Right ventricle myocardium inferior (tissue), 1 donor: ENCODE measurements around the gene ARHGEF37. TPM values are rescaled to one million over a fixed set of nuclear protein-coding genes. Genes with fewer than 3 reads are reported as not detected.
"Not testable (repeated sequence)": the region's sequence is repeated elsewhere in the genome, so short reads cannot be mapped to it uniquely, and the experiment has no call there.

Experiments
- ATAC-seq: fragments of 200-7000 bp; cut with Tn5 transposase; one replicate; pipeline ENCODE4 v1.9.1; 2020; ENCODE audit warnings: mild to moderate bottlenecking, moderate library complexity
- DNase-seq: peaks from one replicate; pipeline ENCODE4 v3.0.0; 2021; ENCODE audit errors: missing footprints
- intact Hi-C: fragments of 100-400 bp; cut with DNase I; formaldehyde crosslinking; loops from one replicate; pipeline ENCODE4 v1.11.0; 2022
- total RNA-seq: library from RNA; stranded (reverse); fragmentation: NEBNext Ultra II Directional; extraction: Animal tissue kit (Norgen Biotek cat#: 25700); gene quantifications from one replicate; pipeline ENCODE4 v1.2.1, GENCODE V29; 2021
- donor health status: DM: no; HTN: yes; CAD: no; lungs with severe emphysema.

ARHGEF37 gene
- total RNA-seq, 1 donor from 2014 or later, result 32.2 TPM

DNA sequence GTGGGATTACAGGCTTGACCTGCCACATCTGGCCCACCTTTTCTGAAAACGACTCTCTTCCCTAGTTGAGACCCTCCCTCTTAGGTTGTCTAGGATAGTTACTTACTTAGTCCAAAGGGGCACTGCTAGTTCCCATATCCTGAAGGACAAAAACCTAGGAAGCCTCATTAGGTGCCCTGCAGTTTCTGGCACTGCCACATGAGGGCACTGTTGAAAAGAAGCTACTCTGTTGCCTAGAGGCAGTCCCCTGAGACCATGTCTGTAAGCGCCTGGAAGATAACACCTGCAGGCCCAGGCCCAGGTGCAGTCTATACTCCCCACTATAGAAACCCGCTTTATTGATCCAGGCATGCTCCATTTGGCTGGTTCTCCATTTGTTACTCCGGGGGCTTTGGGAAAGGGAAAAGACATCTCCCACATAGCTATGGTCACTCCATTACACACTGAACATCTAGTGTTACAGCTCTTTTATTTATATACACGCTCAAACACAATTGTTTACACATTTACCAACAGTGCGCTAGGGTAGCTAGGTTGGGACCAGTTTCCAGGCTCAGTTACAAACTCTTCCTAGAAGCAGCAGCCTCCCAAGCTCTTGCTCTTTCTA, 75.4 kb downstream of the ARHGEF37 start:
- DNase-seq (no peak), ATAC-seq (peak; percentile 35)
- intact Hi-C loops, result no loop called here

DNA sequence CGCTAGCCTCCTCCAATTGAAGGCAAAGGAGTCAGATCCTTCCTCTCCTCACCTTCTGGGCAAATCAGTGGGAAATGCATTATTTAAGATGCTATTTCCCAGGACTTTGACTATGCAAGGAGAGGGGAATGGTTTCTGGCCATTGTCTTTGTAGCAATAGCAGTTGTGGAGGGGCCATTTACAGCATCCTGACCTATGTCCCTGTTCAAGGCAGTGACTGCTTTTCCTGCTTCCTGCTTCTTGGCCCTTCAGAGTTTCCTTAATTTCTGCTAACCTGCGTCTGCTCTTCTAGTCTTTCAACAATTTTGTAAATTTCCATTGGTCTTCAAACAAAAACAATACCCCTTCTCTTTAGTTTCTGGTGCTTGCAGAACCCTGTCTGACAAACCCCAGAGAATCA, 76.0 kb downstream of the ARHGEF37 start:
- no peak for ATAC-seq
- intact Hi-C loops, result no loop called here

DNA sequence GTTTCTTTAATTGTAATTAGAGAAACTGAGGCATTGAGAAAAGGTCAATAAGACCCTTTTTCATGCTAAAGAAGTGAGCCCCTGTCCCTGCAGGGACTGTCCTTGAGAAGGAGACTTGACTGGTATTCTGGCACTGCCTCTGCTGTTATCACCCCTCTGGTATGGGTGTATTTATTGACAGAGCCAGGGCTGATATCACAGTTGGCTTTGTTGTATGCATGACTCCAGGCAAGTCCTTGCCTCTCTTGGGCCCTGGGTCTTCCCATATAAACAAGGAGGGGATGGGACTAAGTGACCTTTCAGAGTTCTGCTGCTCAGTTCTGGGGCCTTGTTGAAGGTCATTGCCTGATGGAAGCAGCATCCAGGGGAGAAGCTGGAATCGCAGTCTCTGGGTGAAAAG, 77.0 kb downstream of the ARHGEF37 start:
- peak; percentile 86 for ATAC-seq
- intact Hi-C loops, result loop anchor here (1.0 kb wide), 1 partner anchor 73 kb away; no protein-coding TSS in a partner anchor
- DNase-seq, result no peak

More for the DNA sequence above, 76.0 kb downstream of the ARHGEF37 start:
- DNase-seq, result no peak

DNA sequence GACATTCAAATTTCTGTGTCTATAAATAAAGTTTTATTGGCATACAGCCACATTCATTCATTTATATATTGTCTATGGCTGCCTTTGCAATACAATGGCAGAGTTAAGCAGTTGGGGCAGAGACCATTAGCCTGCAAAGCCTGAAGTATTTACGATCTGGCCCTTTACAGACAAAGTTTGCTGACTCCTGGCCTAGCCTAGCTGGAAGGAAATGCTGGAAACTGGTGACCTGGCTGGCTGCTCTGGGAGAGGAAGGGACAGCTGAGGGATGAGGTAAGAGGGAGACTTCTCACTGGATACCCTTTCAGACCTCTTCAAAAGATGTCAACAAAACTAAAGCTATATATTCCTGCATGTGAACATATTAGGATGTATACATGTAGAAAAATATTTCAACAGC, 82.8 kb downstream of the ARHGEF37 start:
- intact Hi-C loops, result no loop called here

DNA sequence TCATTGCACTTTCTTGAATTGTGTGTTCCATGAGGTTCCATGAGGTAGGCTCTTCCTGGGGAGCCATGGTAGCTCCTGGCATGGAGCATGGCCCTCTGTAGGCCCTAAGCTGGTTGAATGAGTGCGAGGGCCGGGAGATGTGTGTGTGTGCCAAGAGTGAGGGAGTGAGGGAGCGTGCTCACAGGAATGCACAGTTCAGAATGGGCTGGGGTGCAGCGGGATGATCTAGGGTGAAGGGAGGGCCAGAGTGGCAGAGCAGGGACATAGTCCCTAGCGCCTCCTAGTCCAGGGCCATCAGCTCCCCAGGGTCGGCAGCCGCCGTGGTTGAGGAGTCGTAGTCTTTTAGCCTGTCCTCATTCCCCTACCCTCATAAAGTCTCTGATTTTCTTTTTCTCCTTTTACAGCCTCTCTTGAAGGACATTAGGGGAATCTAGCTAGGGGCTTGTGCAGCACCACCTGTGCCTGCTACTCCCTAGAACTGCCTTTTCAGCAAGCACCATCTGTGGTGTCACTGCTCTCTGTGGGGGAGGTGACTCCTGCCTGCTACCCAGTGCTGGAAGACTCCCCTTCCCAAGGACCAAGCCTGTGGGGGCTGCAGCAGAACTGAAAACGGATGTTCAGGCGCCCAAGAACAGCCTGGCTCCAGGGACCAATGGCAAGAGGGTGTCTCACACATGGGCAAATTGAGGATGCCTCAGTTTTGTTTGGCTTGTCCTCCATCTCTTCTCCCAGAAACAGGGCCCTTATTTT, 83.5 kb downstream of the ARHGEF37 start:
- intact Hi-C loops, result no loop called here
- DNase-seq (no peak), ATAC-seq (no peak)

More for the DNA sequence above, 82.8 kb downstream of the ARHGEF37 start:
- ATAC-seq (no peak), DNase-seq (no peak)

DNA sequence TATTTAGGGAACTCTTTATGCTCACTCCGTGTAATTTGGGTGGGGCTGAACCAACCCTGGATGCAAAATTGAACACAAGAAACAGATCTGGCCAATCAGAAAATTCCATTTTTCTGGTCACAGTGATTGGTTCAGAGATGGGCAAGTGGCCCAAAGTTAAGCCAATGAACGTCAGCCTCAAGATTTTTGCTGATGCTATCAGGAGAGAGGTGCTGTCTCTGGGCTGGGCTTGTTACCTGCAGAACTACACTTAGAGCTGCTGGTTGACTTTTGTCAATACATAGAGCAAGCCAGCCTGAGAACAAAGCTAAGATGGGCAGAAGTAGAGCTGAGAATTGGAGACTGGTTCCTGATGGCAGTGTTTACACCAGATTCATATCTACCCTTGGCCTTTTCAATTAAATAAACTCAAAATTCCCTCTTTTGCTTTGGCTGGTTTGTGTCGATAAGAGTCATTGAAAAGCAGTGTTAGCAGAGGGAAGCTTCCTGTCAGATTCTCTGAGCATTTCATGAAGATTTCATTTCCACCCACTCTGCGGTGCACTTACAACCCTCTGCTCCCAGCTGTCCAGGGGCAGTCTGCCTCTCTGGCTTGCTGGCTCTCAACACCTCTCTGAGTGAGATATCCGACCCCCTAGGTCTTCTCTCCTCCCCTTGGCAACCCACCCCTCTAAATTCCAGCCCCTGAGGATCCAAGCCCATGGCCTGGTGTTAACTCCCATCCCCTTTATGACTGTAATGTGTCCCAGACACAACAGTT, 84.3 kb downstream of the ARHGEF37 start:
- intact Hi-C loops, result loop anchor here (2.0 kb wide), 1 partner anchor 65 kb away; the partner anchor contains the start of gene PPARGC1B
- DNase-seq, result no peak
- peak; percentile 16 for ATAC-seq

DNA sequence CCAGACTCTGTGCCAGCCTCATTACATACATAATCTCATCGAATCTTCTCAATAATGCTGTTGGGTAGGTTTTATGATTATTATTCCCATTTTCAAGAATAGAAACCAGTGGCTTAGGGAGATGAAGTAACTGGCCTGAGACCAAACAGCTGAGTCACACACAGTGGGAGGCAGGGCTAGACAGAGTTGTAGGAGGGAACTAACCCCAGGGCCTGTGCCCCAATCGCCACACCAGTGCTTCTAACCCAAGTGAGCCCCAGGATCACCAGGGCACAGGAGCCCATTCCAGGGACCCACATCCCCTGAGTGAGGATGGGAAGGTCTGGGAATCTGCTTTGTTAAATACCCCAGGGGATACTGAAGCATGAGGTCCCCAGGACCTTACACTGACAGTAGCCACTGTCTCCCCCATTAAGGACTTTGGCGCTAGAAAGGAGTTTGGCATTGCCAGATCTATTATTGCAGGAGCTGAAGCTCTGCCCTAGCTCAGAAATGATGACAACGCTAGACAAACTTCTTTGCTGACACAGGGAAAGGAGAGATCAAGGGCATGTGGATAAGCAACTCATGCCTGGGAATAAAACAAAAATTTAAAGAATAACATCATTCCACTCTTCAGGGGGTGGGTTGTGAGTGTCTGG, 85.0 kb downstream of the ARHGEF37 start:
- DNase-seq, result no peak
- peak; percentile 55 for ATAC-seq
- intact Hi-C loops, result loop anchor here (2.0 kb wide), 1 partner anchor 64 kb away; the partner anchor contains the start of gene PPARGC1B

DNA sequence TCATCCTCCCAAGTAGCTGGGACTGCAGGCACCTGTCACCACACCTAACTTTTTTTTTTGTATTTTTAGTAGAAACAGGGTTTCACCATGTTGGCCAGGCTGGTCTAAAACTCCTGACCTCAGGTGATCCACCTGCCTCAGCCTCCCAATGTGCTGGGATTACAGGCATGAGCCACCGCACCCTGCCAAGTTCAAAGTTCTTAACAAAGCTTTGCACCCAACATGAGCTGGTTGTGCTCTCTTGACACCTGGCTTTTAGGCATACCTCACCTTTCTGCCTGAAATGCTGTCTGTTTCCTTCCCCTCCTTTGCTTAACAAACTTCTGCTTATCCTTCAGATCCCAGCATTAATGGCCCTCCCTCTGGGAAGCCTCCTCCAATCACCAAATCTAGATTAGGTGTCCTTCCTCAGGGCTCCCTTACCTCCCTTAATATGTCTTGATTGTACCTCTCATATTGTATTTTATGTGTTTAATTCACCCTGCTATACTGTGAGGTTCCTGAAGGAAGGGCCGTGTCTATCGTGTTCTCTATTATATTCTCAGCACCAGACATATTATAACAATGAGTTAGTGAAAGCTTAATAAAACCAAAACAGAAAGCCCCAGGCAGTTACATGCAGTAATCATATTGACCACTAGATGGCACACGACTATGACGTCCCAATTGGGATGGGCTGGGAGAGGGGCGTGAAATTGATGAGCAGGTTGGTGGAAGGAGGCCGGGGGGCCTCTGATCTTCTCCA, 86.0 kb downstream of the ARHGEF37 start:
- DNase-seq (no peak), ATAC-seq (peak; percentile 53)
- intact Hi-C loops, result loop anchor here (1.0 to 2.0 kb wide), 2 partner anchors 64 to 158 kb away; partner anchors contain the start of gene PPARGC1B

DNA sequence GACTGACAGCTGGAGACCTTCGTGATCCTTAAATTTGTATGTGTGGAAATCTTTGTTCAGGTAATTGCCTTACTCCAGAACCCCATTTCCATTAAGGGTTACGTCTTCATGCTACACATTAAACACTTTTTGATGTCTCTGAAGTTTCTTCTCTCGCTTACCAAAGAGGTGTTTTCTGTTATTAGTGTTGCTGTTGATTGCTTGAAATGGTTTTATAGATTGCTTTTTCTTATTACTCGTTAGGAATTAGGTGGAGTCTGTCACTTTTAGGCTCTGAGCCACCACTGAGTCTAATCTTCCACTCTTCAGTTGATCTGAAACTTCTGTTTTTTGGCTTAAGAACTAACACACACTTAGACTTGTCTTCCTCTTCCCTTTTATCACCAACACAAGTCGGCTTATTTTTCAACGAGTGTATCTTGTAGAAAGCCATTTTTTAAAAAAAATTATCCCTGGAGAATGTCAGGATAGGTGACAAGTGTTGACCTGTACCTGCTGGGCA, 86.6 kb downstream of the ARHGEF37 start:
- intact Hi-C loops, result loop anchor here (1.0 to 2.0 kb wide), 2 partner anchors 63 to 157 kb away; partner anchors contain the start of gene PPARGC1B
- ATAC-seq, result no peak
- no peak for DNase-seq

DNA sequence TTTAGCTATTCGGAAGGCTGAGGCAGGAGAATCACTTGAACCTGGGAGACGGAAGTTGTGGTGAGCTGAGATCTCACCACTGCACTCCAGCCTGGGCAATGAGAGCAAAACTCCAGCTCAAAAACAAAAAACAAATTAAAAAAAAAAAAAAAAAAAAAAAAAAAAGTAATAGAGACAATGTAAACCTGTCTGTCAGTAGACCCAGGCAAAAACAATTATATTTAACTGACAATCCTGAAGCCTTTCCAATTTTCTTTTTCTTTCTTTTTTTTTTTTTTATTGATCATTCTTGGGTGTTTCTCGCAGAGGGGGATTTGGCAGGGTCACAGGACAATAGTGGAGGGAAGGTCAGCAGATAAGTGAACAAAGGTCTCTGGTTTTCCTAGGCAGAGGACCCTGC, 88.0 kb downstream of the ARHGEF37 start:
- intact Hi-C loops, ATAC-seq, DNase-seq: not testable (repeated sequence)

DNA sequence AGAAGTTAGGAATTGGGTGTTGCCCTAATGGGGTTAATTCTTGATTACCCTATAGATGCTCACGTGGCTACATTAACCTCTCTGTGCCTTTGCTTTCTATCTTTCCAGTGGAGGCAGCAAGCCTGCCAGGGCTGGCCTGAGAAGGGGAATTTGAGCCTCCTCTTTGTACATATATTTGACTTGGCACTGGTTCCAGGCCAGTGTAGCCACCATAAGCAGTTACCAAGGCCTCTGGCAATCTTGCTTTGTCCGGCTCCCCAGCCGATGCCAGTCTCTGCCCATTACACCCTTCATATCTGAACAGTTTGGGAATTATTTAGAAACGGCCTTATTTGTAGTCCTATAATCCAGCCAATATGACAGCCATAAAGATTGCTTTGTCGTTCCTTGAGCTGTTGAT, 90.2 kb downstream of the ARHGEF37 start:
- ATAC-seq, result no peak
- no peak for DNase-seq
- intact Hi-C loops, result no loop called here

DNA sequence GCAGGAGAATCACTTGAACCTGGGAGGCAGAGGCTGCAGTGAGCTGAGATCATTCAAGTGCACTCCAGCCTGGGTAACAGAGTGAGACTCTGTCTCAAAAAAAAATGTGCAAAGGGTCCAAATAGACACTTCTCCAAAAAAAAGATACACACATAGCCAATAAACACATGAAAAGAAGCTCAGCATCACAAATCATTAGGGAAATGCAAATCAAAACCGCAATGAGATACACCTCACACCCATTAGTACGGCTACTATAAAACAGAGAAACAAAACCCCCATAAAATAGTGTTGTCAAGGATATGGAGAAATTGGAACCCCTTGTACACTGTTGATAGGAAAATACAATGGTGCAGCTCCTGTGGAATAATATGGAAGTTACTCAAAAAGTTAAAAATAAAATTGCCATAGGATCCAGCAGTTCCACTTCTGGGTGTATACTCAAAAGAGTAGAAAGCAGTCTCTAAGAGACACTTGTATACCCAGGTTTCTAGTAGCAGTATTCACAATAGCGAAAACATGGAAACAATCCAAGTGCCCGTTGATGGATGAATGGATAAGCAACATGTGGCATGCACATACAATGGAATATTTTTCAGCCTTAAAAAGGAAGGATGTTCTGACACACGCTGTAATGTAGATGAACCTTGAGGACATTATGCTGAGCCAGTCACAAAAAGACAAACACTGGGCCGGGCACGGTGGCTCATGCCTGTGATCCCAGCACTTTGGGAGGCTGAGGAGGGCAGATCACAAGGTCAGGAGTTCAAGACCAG, 91.6 kb downstream of the ARHGEF37 start:
- DNase-seq (no peak), ATAC-seq (no peak)

DNA sequence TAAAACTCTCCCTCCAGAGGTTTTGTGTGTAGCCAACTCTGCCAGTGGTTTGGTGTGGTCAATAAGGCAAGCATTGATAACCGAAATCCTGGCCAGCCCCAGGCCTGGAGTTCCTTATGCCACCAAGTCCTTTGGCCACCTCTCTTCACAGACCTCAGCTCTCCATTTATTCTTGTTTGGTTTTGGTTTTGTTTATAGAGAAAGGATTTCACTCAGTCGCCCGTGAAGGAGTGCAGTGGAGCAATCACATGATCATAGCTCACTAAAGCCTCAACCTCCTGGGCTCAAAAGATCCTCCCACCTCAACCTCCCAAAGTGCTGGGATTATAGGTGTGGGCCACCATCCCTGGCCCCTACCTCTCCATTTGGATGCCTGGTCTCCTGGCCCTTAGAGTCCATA, 93.4 kb downstream of the ARHGEF37 start:
- intact Hi-C loops, result no loop called here
- ATAC-seq, result no peak
- DNase-seq, result no peak

More for the DNA sequence above, 91.6 kb downstream of the ARHGEF37 start:
- intact Hi-C loops, result no loop called here

DNA sequence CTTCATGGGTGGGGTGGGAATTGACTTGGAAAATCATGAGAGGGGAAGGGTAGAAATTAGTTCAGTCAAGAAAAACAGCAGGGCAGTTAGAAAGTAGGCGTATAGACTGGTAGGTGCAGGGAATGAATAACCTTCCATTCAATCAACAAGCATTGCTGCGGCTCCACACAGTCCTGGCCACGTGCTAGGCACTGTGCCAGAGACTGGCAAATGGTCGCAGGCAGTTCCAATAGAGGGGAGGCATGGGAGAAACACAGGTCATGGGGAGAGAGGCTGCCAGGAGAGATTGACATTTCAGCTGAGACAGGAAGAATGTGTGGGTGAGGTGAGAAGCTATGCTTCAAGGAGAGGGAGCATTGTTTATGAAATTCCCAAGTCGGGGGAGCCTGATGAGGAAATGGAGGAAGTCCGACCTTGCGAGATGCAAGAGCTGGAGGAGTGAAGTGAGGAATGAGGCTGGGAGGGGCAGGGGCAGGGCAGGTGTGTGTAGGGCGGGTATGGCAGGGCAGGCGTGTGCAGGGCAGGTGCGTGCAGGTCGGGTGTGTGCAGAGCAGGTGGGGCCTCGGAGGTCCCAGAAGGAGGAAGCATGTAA, 94.4 kb downstream of the ARHGEF37 start:
- DNase-seq (no peak), ATAC-seq (peak; percentile 35)
- intact Hi-C loops, result no loop called here

DNA sequence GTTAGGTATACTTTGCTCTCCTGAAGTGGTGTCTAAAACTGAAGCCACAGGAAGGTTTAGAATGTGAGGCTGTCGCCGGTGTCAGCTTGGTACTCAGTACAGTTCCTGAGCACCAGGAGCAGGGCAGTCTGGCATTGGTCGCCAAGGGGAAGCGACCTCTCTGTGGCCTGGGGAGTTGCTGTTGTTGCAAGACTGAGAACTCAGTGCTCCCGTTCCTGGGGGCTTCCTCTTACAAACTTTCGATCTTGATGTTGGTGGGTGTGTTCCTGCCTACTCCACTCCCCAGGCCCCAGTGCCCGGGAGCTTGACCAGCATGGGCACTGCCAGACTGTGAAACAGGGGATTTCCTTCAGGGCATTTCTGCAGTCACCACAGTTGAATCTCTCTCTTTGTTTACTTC, 96.4 kb downstream of the ARHGEF37 start:
- ATAC-seq (peak; percentile 20), DNase-seq (peak; percentile 72)
- intact Hi-C loops, result no loop called here

DNA sequence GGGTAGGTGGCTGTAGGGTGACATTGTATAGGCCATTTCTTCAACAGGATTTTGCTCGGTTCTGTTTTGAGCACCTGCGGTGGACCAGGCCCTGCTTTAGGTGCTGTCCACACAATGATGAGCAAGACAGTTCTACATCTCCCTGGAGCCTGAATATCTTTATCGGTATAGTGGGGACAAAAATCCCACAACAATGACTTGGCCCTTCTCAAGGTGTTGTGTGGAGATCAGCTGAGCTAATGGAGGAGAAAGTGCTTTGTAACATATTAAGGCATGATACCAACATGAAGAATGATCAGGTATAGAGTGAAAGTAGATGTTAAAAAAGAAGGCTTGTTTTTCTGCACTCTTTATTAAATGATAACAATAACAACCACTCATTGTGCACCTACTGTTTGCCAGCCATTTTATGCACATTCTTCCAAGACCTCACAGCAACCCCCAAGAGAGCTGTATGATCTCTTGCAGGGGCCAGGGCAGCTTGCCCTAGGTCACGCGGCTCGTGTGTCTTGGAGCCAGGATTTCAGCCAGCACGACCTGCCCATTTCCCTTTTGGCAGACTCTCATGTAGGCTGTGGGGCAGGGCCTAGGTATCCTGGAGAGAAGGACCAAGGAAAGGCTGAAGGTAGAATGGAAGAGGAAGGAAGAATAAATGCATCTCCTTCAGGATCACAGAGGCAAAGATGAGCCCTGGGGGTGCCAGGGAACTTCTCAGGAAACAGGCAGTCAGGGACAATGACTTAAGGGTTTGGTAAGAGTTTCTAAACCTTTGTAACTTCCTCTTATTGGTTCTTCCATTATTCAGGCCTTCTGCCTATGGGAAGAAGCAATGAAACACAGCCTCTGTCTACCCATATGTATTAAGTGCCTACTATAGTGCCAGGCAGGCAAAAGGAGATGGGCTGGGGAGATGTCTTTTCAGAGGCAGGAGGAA, 98.8 kb downstream of the ARHGEF37 start:
- intact Hi-C loops, result loop anchor here (5.0 kb wide), 1 partner anchor 52 kb away; the partner anchor contains the start of gene PPARGC1B

More for the DNA sequence above, 98.8 kb downstream of the ARHGEF37 start:
- DNase-seq, result peak; percentile 64
- ATAC-seq, result peak; percentile 38
